NB4 (cell line): ENCODE results near the gene DMP1.

Source experiments
- DNase-seq: peaks from one replicate; pipeline ENCODE4 v3.0.0; 2010; ENCODE audit warnings: low read depth
- H3K4me3 ChIP-seq: one replicate; pipeline ENCODE4 v1.5.1; 2011; ENCODE audit warnings: mild to moderate bottlenecking, low read depth, low read length, moderate library complexity
- CTCF ChIP-seq: IDR thresholded peaks from one replicate; pipeline ENCODE4 v1.5.1; 2012; ENCODE audit warnings: low read depth, low read length
- MAX ChIP-seq: IDR thresholded peaks from 2 replicates; pipeline ENCODE4 v1.6.1; 2011; ENCODE audit warnings: low read depth, low read length
- MYC ChIP-seq: IDR thresholded peaks from 2 replicates; pipeline ENCODE4 v1.6.1; 2011; ENCODE audit warnings: low read depth, low read length
- POLR2A ChIP-seq: IDR thresholded peaks from 2 replicates; pipeline ENCODE4 v1.6.1; 2011; ENCODE audit warnings: mild to moderate bottlenecking; ENCODE audit not compliant: insufficient read length; ENCODE audit errors: extremely low read depth

DMP1 gene

GRCh38 chr4:87620491-87620890, 29.6 kb upstream of the DMP1 start:
- no peak overlapping the region for H3K4me3 ChIP-seq
- no peak for TF ChIP-seq CTCF
- no peak for TF ChIP-seq MYC
- TF ChIP-seq POLR2A: no peak
- no peak for TF ChIP-seq MAX
- no peak for DNase-seq

DNA sequence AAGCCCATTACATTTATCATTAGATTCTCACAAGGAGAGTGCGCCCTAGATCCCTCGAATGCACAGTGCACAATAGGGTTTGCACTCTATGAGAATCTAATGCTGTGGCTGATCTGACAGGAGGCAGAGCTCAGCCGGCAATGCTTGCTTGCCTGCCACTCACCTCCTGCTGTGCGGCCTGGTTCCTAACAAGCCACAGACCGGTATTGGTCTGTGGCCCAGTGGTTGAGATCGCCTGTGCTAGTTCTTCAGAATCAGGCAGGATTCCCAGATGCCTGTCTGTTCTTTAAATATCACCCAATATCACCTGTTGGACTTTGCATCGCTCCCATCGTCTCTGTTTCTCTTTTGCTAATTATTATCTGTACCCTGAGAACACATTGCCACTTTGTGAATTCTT, 27.8 kb upstream of the DMP1 start:
- no peak for DNase-seq
- TF ChIP-seq MYC (no peak), CTCF (no peak), MAX (no peak), POLR2A (no peak)
- H3K4me3 ChIP-seq: no peak overlapping the region

DNA sequence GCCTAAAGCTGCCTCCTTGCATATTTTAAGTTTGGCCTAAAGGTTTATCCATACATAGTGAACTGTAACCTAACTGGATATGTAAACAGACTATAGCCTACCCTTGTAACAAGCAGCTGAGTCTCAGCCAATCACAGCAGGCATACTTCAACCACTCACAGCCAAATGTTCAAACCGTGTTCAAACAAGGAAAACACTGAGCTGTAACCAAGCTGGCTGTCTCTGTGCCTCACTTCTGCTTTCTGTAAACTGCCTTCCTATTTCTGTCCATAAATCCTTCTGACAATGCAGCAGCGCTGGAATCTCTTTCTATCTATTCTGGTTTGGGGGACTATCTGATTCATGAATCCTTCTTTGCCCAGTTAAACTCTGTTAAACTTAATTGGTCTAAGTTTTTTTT, 25.4 kb upstream of the DMP1 start:
- peak; percentile 33 for DNase-seq
- TF ChIP-seq MYC: no peak
- no peak for TF ChIP-seq POLR2A
- TF ChIP-seq CTCF: no peak
- TF ChIP-seq MAX: no peak
- no peak overlapping the region for H3K4me3 ChIP-seq

GRCh38 chr4:87631668-87632067, 18.4 kb upstream of the DMP1 start:
- H3K4me3 ChIP-seq: no peak overlapping the region
- TF ChIP-seq CTCF: no peak
- no peak for TF ChIP-seq MYC
- no peak for TF ChIP-seq MAX
- no peak for TF ChIP-seq POLR2A
- DNase-seq: no peak

- no peak for DNase-seq
- TF ChIP-seq CTCF (no peak), MYC (no peak), MAX (no peak), POLR2A (no peak)
Measured at GRCh38 chr4:87632469-87632868, 17.6 kb upstream of the DMP1 start.

DNA sequence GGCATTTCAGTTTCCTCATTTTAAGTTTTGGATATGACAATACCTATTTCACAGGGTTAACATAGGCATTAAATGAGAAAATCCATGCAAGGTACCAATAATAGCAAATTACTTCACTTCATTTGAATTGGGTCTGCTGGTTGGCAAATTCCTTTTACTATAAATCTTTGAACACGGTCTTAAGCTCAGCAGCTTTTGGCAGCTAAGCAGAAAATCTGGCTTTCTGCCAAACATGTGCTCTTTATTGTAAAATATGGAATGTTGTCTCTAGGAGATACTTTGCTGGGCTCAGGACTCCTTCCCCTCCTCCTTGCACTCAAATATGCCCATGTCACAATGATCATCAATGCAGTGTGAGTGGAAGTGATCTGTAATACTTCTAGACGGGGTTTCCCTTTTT, 16.8 kb upstream of the DMP1 start:
- no peak for TF ChIP-seq POLR2A
- no peak for TF ChIP-seq MAX
- no peak for TF ChIP-seq MYC
- TF ChIP-seq CTCF: no peak
- no peak for DNase-seq
- no peak overlapping the region for H3K4me3 ChIP-seq

More at GRCh38 chr4:87632469-87632868, 17.6 kb upstream of the DMP1 start:
- no peak overlapping the region for H3K4me3 ChIP-seq
